Placental epithelial cell (primary cell): ENCODE data around the gene CXCL10. TPM values are rescaled to one million over a fixed set of nuclear protein-coding genes. Genes with fewer than 3 reads are reported as not detected.

Experiments used
- total RNA-seq: library from RNA; depleted of rRNA; stranded (reverse); fragments of >200 nt; gene quantifications from 2 replicates; pipeline ENCODE4 v1.2.3, GENCODE V29; 2012

CXCL10 gene
- total RNA-seq, result not detected in 2 replicates

DNA sequence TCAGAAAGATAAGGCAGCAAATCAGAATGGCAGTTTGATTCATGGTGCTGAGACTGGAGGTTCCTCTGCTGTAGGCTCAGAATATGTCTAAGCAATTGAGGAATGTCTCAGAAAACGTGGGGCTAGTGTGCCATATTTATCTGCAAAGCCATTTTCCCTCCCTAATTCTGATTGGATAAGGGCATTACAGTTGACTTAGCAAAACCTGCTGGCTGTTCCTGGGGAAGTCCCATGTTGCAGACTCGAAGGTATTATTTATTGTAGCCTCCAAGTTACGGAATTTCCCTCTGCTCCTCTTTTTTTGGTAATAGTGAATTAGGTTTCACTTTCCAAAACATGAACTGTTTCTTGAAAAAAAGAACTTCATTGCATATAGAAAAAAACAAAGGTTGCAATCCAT is at the start of gene CXCL10:
TSS of gene CXCL10 (minus strand) at position 109 of the 400 bp plus-strand sequence. CDS start at position 43, 66 bp downstream.

DNA sequence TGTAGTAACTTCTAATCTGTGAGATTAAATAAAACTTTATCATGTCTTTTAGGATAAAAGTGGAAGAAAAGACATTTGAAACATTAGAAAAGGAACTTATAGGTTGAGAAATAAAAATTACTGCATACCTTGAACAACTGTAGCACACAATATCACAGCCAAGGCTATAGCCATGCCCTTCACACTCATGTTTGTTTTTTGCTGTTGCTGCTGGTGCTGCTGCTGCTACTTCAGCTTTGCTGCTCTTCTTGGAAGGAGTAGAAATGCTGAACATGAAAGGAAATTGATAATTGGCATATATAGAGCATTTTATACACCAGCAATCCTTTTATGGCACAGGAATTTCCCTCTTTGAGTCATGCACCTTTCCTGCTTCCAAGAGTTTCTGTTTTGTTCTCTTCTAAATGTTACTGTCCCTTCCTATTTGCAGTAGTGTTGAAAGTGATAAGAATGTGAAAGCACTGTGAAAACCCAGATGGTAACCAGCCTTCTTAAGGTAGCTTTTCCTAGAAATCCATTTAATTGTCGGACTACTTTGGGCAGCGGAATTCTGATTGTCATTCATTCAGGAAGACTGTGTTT is 12.6 kb upstream of the CXCL10 start, which contains the start of gene CXCL11:
TSS of gene CXCL11 (minus strand) at position 272 of the 582 bp plus-strand sequence. CDS start at position 189, 83 bp downstream.

DNA sequence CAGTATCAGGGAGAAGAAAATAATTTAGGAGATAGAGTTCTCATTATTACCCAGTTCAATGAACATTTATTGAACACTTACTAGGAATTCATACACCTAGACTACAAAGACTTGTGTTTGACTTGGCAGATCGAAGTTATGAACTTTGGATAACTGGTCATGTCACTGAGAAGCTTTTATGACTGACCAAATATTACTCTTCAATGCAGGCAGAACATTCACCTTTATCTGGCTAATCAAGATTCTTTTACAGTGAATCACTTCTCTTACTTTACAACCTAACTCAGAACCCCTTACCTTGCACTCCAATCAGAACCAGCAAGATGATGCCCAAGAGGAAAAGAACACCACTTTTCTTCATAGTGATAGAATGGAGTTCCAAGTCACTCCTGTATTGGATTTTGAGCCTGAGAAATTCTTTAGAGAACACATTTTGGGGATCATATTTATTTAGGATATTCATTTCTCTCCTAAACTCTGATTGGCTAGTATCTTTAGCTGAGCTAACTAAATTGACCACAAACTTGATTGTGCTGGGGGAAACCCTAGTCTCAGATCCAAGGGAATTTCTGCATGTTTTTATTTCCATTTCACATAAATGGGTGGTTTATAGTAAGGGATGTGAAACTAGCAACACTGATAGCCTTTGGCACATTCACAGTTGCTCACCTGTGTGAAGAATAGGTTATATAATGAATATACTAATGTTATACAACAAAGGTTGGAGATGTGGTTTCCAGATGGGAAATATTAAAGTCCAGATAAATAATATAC is 16.0 kb downstream of the CXCL10 start, which contains the start of gene CXCL9:
TSS of gene CXCL9 (minus strand) at position 421 of the 774 bp plus-strand sequence. CDS start at position 361, 60 bp downstream.

Other genes starting within 250 kb of the CXCL10 start
- under 0.01 TPM in 1 of 2 replicates, not detected in the other for gene PPEF2, start 121.0 kb downstream of the CXCL10 start, total RNA-seq
- gene NAAA, start 82.5 kb downstream of the CXCL10 start, total RNA-seq, result 50.6 and 73.4 TPM in 2 replicates
- 25.5 and 32.6 TPM in 2 replicates for gene SDAD1, start 32.6 kb downstream of the CXCL10 start, total RNA-seq
- gene CXCL9, start 16.0 kb downstream of the CXCL10 start, total RNA-seq, result not detected in 2 replicates
- gene CXCL11, start 12.6 kb upstream of the CXCL10 start, total RNA-seq, result not detected in 2 replicates
- gene ART3, start 51.2 kb upstream of the CXCL10 start, total RNA-seq, result not detected in 2 replicates
- 36.9 and 41.2 TPM in 2 replicates for gene NUP54, start 124.9 kb upstream of the CXCL10 start, total RNA-seq
- gene SCARB2, start 190.3 kb upstream of the CXCL10 start, total RNA-seq, result 109 and 113 TPM in 2 replicates
- 1.4 and 3.1 TPM in 2 replicates for gene FAM47E, start 228.2 kb upstream of the CXCL10 start, total RNA-seq